ENCODE results near the gene TTC7B.

The TTC7B gene

DNA sequence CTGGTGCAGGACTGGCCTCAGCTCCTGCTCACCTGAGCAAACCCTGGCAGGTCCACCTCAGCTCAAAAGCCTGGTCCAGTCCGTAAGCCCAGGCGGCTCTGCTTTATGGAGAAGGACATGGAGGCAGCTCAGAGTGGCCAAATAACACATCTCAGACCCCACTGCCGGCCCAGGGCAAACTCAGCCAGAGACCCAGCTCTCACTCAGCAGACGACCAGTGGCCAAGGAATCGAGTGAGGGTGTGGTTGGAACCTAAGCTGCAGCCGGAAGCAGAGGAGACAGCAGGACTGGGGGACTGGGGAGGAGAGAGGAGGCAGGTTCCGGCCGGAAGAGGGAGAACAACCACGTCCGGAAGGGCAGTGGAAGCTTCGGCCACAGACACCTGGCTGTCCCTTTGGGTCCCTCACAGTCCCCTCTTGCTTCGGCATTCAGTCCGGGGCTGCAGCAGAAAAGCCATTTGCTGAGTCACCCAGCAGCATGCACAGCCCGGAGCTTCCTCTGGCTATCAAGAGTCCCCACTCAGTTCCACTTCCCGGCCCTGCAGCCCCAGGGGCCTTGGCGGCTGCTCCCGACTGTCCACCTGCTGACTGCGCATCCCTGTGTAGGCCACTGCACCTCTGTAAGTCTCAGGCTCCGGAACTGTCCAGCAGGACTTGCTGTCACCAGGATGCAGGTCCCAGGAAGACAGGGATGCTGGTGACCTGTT lies 315.4 kb downstream of the TTC7B start:
- no peak for DNase-seq (ENCODE audit: low read depth in 2 of 2)
- no peak overlapping the region for H3K4me3 ChIP-seq (replicated peaks in 1 of 2; ENCODE audit: low read depth in 2 of 2, low read length in 2 of 2)
- TF ChIP-seq, protein P1, sequence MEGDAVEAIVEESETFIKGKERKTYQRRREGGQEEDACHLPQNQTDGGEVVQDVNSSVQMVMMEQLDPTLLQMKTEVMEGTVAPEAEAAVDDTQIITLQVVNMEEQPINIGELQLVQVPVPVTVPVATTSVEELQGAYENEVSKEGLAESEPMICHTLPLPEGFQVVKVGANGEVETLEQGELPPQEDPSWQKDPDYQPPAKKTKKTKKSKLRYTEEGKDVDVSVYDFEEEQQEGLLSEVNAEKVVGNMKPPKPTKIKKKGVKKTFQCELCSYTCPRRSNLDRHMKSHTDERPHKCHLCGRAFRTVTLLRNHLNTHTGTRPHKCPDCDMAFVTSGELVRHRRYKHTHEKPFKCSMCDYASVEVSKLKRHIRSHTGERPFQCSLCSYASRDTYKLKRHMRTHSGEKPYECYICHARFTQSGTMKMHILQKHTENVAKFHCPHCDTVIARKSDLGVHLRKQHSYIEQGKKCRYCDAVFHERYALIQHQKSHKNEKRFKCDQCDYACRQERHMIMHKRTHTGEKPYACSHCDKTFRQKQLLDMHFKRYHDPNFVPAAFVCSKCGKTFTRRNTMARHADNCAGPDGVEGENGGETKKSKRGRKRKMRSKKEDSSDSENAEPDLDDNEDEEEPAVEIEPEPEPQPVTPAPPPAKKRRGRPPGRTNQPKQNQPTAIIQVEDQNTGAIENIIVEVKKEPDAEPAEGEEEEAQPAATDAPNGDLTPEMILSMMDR (IDR thresholded peaks at IDR 0.05; ENCODE audit: low read depth, low read length) = no peak

DNA sequence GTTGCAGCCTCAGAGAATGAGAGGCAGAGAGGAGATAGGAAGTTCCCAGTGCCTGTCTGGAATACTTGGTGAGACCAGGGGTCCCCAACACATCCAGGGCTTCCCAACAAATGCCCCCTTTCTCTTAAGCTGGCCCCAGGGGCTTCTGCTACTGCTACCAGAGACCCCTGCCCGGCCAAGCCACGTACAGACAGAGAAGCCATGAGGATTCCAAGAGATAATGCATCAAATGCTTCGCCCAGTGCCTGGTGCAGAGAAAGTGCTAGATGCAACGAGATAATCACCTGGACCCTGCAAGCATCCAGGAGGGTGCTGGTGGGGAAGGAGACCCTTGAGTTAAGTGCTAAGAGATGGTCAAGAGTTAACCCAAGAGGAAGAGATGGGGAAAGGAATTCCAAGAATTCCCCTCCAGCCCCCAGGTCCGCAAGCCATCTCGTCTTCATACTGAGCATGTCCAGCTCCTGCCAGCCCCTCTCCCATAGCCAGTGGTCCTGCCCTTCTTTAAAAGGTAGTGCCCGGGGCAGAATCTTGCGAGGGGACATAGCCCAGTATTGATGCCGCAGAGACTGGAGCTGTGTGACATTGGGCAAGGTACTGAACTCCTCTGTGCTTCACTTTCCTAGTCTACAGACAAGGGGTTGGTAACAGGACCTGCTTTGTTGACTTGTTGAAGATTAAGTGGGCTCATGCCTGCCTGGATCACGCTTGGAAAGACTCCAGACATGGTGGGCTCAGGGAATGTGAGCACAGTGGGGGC lies 316.1 kb downstream of the TTC7B start:
- H3K4me3 ChIP-seq (replicated peaks in 1 of 2; ENCODE audit: low read depth in 2 of 2, low read length in 2 of 2) = no peak overlapping the region
- no peak for DNase-seq (ENCODE audit: low read depth in 2 of 2)
- TF ChIP-seq, protein P1 (IDR thresholded peaks at IDR 0.05; ENCODE audit: low read depth, low read length) = no peak

DNA sequence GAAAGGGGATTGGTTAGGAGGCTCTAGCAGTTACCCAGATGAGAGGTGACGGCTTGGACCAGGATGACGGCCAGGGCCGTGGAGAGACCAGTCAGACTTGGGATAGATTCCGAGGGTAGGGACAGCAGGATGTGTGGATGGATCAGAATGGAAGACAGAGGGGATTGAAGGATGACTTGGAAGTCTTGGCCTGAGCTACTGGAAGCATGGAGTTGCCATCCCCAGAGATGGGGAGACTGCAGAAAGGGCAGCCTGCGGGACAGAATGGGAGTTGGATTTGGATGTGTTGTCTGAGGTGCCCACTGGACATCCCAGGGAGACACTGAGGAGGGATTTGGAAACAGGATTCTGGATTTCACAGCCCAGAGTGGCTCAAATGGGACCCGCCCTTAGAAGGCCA lies 317.1 kb downstream of the TTC7B start:
- H3K4me3 ChIP-seq (replicated peaks in 1 of 2; ENCODE audit: low read depth in 2 of 2, low read length in 2 of 2) = no peak overlapping the region
- TF ChIP-seq, protein P1 (IDR thresholded peaks at IDR 0.05; ENCODE audit: low read depth, low read length) = no peak
- no peak for DNase-seq (ENCODE audit: low read depth in 2 of 2)

DNA sequence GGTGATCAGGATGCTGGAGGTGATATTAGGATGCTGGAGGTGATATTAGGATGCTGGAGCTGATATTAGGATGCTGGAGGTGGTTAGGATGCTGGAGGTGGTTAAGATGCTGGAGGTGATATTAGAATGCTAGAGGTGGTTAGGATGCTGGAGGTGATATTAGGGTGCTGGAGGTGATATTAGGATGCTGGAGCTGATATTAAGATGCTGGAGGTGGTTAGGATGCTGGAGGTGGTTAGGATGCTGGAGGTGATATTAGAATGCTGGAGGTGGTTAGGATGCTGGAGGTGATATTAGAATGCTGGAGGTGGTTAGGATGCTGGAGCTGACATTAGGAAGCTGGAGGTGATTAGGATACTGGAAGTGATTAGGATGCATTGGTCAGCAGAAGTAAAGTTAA lies 318.0 kb downstream of the TTC7B start:
- TF ChIP-seq, protein P1 (IDR thresholded peaks at IDR 0.05; ENCODE audit: low read depth, low read length) = no peak
- no peak for DNase-seq (ENCODE audit: low read depth in 2 of 2)
- H3K4me3 ChIP-seq (replicated peaks in 1 of 2; ENCODE audit: low read depth in 2 of 2, low read length in 2 of 2) = no peak overlapping the region

DNA sequence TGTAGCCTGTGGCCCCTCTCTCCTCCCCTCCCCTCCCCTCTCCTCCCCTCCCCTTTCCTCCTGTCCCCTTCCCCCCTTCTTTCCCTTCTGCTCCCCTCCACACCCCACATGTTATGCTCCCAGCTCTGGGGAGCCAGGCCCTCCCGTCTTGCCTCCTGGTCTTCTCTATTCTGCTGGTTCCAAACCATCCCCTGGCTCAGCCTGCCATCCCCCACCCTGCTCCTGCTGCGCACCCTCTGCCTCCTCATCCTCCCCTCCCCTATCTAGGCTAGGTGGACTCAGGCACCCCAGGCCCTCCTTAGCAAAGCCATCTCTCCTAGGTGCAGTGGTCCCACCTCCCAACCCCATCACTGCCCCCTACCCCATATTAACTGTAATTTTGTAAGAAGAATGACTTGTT lies 319.9 kb downstream of the TTC7B start:
- no peak for DNase-seq (ENCODE audit: low read depth in 2 of 2)
- TF ChIP-seq, protein P1 (IDR thresholded peaks at IDR 0.05; ENCODE audit: low read depth, low read length) = no peak
- H3K4me3 ChIP-seq (replicated peaks in 1 of 2; ENCODE audit: low read depth in 2 of 2, low read length in 2 of 2) = no peak overlapping the region

DNA sequence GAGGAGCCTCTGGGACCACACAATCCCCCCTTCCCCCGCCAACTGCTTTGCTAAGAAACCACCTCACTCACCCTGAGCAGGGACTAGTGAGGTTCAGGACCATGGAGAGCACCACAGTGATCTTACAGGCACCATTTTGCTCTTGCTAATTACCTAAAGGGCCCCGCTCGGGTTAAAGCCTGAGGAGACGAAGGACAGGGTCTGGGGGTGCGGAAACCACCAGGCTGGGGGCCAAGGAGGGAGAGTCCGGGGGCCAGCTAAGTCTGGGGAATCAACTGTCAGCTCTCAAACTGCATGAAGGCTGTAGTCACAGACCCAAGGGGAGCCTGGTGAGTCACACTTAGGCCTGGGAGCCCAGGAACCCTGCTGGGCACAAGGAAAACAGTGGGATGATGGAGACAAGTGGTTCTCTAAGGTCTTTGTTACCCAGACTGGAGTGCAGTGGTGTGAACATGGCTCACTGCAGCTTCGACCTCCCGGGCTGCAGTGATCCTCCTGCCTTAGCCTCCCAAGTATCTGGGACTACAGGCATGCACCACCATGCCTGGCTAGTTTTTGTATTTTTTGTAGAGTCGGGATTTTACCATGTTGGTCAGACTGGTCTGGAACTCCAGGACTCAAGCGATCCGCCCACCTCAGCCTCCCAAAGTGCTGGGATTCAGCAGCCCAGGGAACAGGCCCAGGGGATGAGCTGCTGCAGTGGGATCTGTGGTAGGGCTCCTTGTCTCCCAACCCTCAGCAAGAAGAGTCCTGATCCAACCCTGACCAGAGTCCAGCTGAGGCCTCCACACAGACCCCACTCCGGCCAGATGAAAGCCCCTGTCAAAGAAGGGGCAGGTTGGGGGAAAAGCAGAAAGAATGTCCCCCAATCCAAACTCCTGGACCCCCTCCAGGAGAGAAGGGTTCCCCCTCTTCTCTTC lies 320.6 kb downstream of the TTC7B start:
- peak; percentile 74 to 76 for DNase-seq (ENCODE audit: low read depth in 2 of 2)
- no peak overlapping the region for H3K4me3 ChIP-seq (replicated peaks in 1 of 2; ENCODE audit: low read depth in 2 of 2, low read length in 2 of 2)
- TF ChIP-seq, protein P1 (IDR thresholded peaks at IDR 0.05; ENCODE audit: low read depth, low read length) = no peak
